ENCODE results near the gene AGAP3. TPM values are rescaled to one million over a fixed set of nuclear protein-coding genes. Genes with fewer than 3 reads are reported as not detected.
A peak's percentile ranks its signal among the peaks of the same experiment; 100 is the strongest.

The AGAP3 gene
- total RNA-seq, 1 experiment from 2014 or later, result 126 TPM

GRCh38 chr7:151138153-151138851 is 52.0 kb downstream of the AGAP3 start (continued):
- TF ChIP-seq, protein P1, sequence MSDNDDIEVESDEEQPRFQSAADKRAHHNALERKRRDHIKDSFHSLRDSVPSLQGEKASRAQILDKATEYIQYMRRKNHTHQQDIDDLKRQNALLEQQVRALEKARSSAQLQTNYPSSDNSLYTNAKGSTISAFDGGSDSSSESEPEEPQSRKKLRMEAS (IDR thresholded peaks at IDR 0.05), result no peak
- no peak for TF ChIP-seq YY1 (IDR thresholded peaks at IDR 0.05; ENCODE audit: extremely low read depth, insufficient replicate concordance, low read depth, low read length)

- peak; percentile 85 for ATAC-seq
- DNase-seq (ENCODE audit: low read depth, low spot score), result no peak
- ChIA-PET CTCF (no interaction called here), RAD21 (ENCODE audit: low non-redundant PET in 1 of 2, low total read pairs in 2 of 2, uncharacterized antibody in 2 of 2, unreplicated experiment in 2 of 2) (no interaction called here), POLR2A (no interaction called here)
- no peak overlapping the region for H3K4me2 ChIP-seq (ENCODE audit: low read length)
- no TSS peak for BruUV-seq (replicated peaks)
- H3K9me3 ChIP-seq (ENCODE audit: control insufficient read depth in 1 of 2, insufficient read depth in 1 of 2, low read depth in 1 of 2, low read length in 2 of 2), result no peaks in the 10 kb centered on the region
- no peaks in the 10 kb centered on the region for H4K20me1 ChIP-seq (ENCODE audit: insufficient read depth)
- no peaks in the 10 kb centered on the region for H3K4me1 ChIP-seq (ENCODE audit: control insufficient read depth in 1 of 2, insufficient read depth in 2 of 2, low read length in 2 of 2)
- no peaks in the 10 kb centered on the region for H3K79me2 ChIP-seq (ENCODE audit: insufficient read depth, low read length)
- no peak overlapping the region for H3K9ac ChIP-seq (ENCODE audit: low read length)
- H3K4me3 ChIP-seq (replicated peaks in 1 of 2; ENCODE audit: low read depth in 1 of 2, low read length in 2 of 2), result no peak overlapping the region
- intact Hi-C loops (cut with micrococcal nuclease), result no loop called here
- no peaks in the 10 kb centered on the region for H3K9me2 ChIP-seq (ENCODE audit: insufficient read depth)
- no peak overlapping the region for H2AFZ ChIP-seq (ENCODE audit: low read depth, low read length, poor library complexity, severe bottlenecking)
- no peaks in the 10 kb centered on the region for H3K27me3 ChIP-seq (ENCODE audit: insufficient read depth, low read length)
- no peak for TF ChIP-seq EZH2phosphoT487 (IDR thresholded peaks at IDR 0.05; ENCODE audit: borderline replicate concordance)
- TF ChIP-seq FOSL1 (IDR thresholded peaks at IDR 0.05; ENCODE audit: low read depth), result no peak
- TF ChIP-seq SIN3A (IDR thresholded peaks at IDR 0.05; ENCODE audit: low read depth), result no peak
- no peak for TF ChIP-seq EGR1 (IDR thresholded peaks at IDR 0.05; ENCODE audit: low read depth)
- TF ChIP-seq SP1 (IDR thresholded peaks at IDR 0.05; ENCODE audit: low read depth), result no peak
- TF ChIP-seq EZH2 (IDR thresholded peaks at IDR 0.05), result no peak
- TF ChIP-seq CTCF (IDR thresholded peaks at IDR 0.05 in 2 of 3, conservative IDR thresholded peaks at IDR 0.05 in 1 of 3; ENCODE audit: borderline replicate concordance in 1 of 3, insufficient read depth in 1 of 3, low read depth in 2 of 3, low read length in 2 of 3), result no peak
- TF ChIP-seq ATF3 (IDR thresholded peaks at IDR 0.05), result no peak
- no peak for TF ChIP-seq JUND (IDR thresholded peaks at IDR 0.05)
- no peak for TF ChIP-seq SRF (IDR thresholded peaks at IDR 0.05; ENCODE audit: low read depth)
- no peak for TF ChIP-seq POLR2A (IDR thresholded peaks at IDR 0.05; ENCODE audit: borderline replicate concordance, extremely low read depth, insufficient read depth, insufficient read length)
- TF ChIP-seq, protein P1 (IDR thresholded peaks at IDR 0.05), result no peak
- no peak overlapping the region for H3K27ac ChIP-seq (ENCODE audit: low read depth, low read length)
- peaks cover 17 to 24% of the 10 kb centered on the region in 2 experiments; a peak in 3 of 4 replicates for H3K36me3 ChIP-seq (ENCODE audit: control insufficient read depth in 1 of 2, insufficient read depth in 2 of 2, low read length in 2 of 2)
These were observed 53.0 kb downstream of the AGAP3 start for GRCh38 chr7:151139071-151139790.
